ENCODE results near the gene LYRM2.

The LYRM2 gene

GRCh38 chr6:89522778-89523177 lies 115.8 kb downstream of the LYRM2 start:
- no peak overlapping the region for H3K4me3 Mint-ChIP-seq
- no peak overlapping the region for H3K27ac Mint-ChIP-seq
- H3K27me3 Mint-ChIP-seq = no peaks in the 10 kb centered on the region
- peaks cover 0 to 4% of the 10 kb centered on the region in 2 donors for H3K9me3 Mint-ChIP-seq
- DNase-seq (no peak), ATAC-seq (no peak)
- H3K4me1 Mint-ChIP-seq = no peaks in the 10 kb centered on the region

GRCh38 chr6:89520736-89521135 lies 117.8 kb downstream of the LYRM2 start:
- H3K27me3 Mint-ChIP-seq = no peaks in the 10 kb centered on the region
- ATAC-seq = no peak

GRCh38 chr6:89518352-89519055 lies 120.0 kb downstream of the LYRM2 start:
- no peak overlapping the region for H3K27ac Mint-ChIP-seq
- ATAC-seq = no peak
- no peak overlapping the region for H3K4me3 Mint-ChIP-seq
- no peak for DNase-seq
- peaks cover 0 to 4% of the 10 kb centered on the region in 2 donors for H3K9me3 Mint-ChIP-seq
- H3K27me3 Mint-ChIP-seq = no peaks in the 10 kb centered on the region
- H3K4me1 Mint-ChIP-seq = no peaks in the 10 kb centered on the region

More at GRCh38 chr6:89520736-89521135, 117.8 kb downstream of the LYRM2 start:
- DNase-seq = no peak
- H3K4me1 Mint-ChIP-seq = no peaks in the 10 kb centered on the region
- no peak overlapping the region for H3K27ac Mint-ChIP-seq
- H3K4me3 Mint-ChIP-seq = no peak overlapping the region
- peaks cover 0 to 4% of the 10 kb centered on the region in 2 donors for H3K9me3 Mint-ChIP-seq
